Right renal cortex interstitium (tissue), 3 donors: ENCODE results near the gene TFG. TPM values are rescaled to one million over a fixed set of nuclear protein-coding genes. Genes with fewer than 3 reads are reported as not detected.
"Not testable (repeated sequence)": the region's sequence is repeated elsewhere in the genome, so short reads cannot be mapped to it uniquely, and the experiment has no call there.

Experiments
- DNase-seq, 3 donors: peaks; one replicate each; pipeline ENCODE4 v3.0.0-alpha.2; 2013; ENCODE audit warnings: low read depth in 3 of 3, low spot score in 2 of 3
- polyA plus RNA-seq, 3 donors: library from polyadenylated mRNA; unstranded; fragments of 120-200 nt; gene quantifications; one replicate each; pipeline ENCODE4 v1.2.1, GENCODE V29; 2013; ENCODE audit not compliant: insufficient read length in 3 of 3

Gene TFG
- 100 to 1,000 TPM; 139 to 144 (median 141) TPM for polyA plus RNA-seq

- DNase-seq: peak; percentile 96 to 99 (median 98)
These were observed at the start of gene TFG for GRCh38 chr3:100708989-100709841. Gene TFG, plus strand, starts transcription at chr3:100709494. Its CDS starts 4,192 bp downstream, at chr3:100713686.

DNA sequence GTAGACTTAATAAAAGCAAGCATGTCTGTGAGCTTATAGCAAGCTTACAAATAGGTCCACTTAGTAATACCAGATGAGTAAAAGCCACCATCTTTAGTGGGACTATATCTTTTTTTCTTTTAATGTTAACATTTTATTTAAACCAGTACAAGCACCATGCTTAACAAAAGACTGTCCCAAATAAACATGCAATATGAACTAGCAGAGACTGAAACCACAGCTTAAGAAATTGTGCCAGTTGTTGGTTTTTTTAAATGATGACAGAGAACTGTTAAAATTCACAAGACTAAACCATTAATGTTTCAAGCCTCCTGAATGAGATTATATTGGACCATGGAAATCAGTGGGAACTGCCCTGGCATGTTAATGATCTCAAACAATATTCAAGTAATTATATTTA, 48.0 kb upstream of the TFG start:
- DNase-seq: not testable (repeated sequence)

GRCh38 chr3:100662113-100662823, 47.0 kb upstream of the TFG start:
- no peak for DNase-seq

- DNase-seq: no peak
These were observed 44.1 kb upstream of the TFG start for GRCh38 chr3:100665230-100665629.

DNA sequence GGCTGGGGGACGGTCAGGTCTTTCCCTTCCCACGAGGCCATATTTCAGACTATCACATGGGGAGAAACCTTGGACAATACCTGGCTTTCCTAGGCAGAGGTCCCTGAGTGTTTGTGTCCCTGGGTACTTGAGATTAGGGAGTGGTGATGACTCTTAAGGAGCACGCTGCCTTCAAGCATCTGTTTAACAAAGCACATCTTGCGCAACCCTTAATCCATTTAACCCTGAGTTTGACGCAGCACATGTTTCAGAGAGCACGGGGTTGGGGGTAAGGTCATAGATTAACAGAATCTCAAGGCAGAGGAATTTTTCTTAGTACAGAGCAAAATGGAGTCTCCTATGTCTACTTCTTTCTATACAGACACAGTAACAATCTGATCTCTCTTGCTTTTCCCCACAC, 42.6 kb upstream of the TFG start:
- DNase-seq: not testable (repeated sequence)

GRCh38 chr3:100667316-100667715, 42.0 kb upstream of the TFG start:
- not testable (repeated sequence) for DNase-seq

- DNase-seq: not testable (repeated sequence)
These were observed 38.3 kb upstream of the TFG start for GRCh38 chr3:100670995-100671394.

DNA sequence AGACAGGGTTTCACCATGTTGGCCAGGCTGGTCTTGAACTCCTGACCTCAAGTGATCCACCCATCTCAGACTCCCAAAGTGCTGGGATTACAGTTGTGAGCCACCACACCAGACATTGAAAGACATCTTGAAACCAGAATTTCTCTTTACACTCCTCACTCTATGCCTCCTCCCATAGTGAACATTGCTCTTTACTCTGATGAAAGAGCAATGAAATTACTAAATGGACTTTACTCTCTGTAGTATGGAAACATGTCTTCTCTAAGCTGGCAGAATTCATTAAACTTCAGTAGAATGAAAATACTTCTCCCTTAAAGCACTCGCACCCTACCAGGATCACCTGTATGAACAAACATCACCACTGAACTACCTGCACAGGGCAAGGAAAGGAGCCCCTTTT, 27.8 kb upstream of the TFG start:
- DNase-seq: no peak

- no peak for DNase-seq
These were observed 27.0 kb upstream of the TFG start for GRCh38 chr3:100682056-100682853.

GRCh38 chr3:100682854-100683760, 26.2 kb upstream of the TFG start:
- DNase-seq: no peak

GRCh38 chr3:100693225-100693624, 16.1 kb upstream of the TFG start:
- DNase-seq: no peak

DNA sequence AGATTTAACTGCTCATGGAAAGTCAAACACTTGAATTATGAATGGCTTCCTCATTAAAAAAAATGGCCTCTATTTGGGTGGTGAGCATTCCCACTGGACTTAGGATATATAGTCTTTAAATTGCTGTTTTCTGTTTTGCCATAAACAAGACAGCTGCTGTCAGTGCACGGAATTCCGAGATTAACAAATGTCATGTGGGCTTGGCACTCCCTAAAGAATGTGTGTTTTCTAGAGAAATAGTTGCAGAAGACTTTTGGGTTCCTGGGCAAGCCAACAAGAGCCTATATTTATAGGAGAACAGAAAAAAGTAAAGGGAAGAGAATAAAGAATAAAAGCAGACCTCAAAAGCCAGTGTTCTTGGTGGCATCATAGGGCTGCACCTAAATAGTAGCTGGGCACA, 13.6 kb upstream of the TFG start:
- DNase-seq: no peak

DNA sequence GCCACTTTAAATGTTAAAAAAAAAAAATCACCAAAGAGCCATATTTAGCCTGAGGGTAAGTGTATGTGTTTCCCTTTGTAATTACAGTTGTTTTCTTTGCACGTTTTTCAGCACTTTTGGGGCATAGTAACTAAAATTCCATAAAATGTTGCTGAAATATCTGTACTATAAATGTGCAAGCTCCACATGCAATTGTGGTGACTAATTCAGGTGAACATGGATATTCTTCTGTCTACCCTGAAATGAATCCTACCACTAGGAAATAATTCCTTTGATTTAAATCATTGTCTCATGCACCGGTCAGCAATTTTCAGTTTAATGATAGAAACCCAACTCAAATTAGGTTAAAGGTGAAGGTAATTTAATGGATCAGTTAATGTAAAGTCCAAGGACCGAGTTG, 13.1 kb upstream of the TFG start:
- DNase-seq: no peak

DNA sequence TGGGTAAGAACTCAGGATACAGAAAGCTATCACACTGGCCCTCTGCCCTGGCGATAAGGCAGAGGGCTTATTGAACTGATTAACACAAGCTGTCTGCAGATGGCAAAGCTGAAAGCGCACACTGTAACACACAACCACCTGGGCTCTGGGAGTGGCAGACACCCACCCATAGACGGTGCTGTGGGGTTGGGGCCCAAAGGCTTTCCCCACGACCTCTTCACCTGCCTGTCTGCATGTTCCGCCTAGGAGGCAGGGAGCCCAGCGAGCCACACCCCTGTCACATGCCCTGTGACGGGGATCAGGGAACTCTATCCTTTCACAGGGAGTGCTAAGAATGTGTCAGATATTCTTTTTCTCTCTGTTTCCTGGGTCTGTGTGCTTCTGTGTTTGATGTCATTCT, 12.1 kb upstream of the TFG start:
- DNase-seq: no peak

GRCh38 chr3:100697723-100698285, 11.5 kb upstream of the TFG start:
- DNase-seq: no peak

DNA sequence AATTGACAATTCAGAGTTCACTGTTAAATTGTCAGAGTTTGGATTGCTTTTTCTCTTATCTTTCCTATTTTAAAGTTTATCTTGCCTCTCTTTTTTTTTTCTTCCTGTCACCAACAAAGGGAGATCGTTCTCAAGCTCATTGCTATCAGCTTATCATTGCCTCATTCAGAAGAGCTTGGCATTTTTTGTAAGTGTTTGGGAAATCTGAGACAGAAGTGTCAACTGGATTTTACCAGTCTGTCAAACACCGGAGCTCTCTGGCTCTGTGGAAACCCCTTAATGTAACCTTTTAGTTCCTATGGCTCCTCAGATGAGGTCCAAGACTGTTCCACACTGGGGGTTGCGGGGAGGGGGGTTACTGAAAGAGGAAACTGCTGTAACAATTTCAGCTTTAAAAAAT, 10.6 kb upstream of the TFG start:
- no peak for DNase-seq

DNA sequence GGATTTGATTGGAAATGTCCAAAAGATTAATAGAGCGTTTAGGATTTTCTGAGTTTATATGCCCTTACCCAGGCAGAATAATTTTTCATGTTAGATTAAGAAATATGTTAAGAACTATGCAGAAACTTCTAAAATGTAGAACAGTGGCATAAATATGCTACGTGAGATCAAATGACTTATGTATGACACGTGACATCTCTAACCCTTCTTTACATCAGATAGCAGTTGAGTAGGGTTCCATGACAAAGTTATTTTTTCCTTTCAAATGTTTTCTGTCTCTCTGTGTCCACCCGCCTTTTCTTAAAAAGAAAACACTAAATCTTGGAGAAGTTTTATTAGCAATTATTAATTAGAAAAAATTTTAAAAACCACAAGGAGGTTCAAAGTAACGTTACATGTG, 8.6 kb upstream of the TFG start:
- no peak for DNase-seq

- DNase-seq: no peak
These were observed 7.0 kb upstream of the TFG start for GRCh38 chr3:100702082-100702979.

DNA sequence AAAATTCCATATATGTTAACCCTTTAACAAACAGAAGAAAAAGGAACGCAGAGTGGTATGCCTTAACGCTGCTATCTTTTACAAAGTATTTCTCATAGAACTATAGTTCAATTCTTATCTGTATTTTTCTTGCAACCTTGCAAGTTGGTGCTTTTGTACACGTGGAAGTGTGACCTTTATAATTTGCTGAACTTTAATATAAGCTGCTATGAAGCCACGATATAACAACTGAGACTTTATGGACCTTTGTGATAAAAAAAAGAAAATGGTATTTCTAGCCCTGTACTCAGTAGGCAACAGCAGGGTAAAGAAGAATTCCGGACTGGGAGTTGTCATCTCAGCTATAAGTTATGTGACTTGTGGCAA, 6.3 kb upstream of the TFG start:
- DNase-seq: no peak
